HG03457 (cell line): ENCODE data around the gene KLRB1.
"Not testable (repeated sequence)": the region's sequence is repeated elsewhere in the genome, so short reads cannot be mapped to it uniquely, and the experiment has no call there.

ENCODE experiments used
- ATAC-seq: cut with Tn5 transposase; IDR thresholded peaks from one replicate; pipeline ENCODE4 v1.9.1; 2021; ENCODE audit warnings: moderate number of reproducible peaks; ENCODE audit not compliant: unreplicated experiment

Gene KLRB1

GRCh38 chr12:9625019-9625418, 17.3 kb upstream of the KLRB1 start:
- no peak for ATAC-seq

- ATAC-seq = no peak
Observed at GRCh38 chr12:9619411-9620179, 11.9 kb upstream of the KLRB1 start.

GRCh38 chr12:9618906-9619305, 11.2 kb upstream of the KLRB1 start:
- ATAC-seq = not testable (repeated sequence)

DNA sequence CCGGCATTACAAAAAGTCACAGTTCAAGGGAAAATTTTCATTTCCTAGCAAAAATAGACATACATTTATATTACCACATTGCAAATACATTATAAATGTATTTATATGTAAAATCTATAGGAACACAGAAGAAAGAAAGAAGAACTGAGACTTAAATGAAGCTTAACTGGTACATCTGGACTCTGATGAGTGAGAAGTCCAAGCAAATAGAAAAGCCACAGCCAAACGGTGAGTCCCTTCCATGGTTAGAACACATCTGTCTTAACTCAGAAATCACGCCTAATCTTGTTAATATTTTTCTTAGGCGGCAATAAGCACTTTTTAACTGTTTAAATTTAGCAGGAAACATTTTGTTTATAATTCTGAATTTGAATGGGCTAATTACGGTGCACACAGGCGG, 9.4 kb upstream of the KLRB1 start:
- no peak for ATAC-seq

GRCh38 chr12:9615420-9616136, 7.9 kb upstream of the KLRB1 start:
- ATAC-seq = no peak

DNA sequence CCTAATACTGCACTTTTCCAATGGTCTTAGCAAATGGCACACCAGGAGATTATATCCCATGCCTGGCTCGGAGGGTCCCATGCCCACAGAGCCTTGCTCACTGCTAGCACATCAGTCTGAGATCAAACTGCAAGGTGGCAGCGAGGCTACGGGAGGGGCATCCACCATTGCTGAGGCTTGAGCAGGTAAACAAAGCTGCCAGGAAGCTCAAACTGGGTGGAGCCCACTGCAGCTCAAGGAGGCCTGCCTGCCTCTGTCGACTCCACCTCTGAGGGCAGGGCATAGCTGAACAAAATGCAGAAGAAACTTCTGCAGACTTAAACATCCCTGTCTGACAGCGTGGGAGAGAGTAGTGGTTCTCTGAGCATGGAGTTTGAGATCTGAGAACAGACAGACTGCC, 2.9 kb upstream of the KLRB1 start:
- not testable (repeated sequence) for ATAC-seq

DNA sequence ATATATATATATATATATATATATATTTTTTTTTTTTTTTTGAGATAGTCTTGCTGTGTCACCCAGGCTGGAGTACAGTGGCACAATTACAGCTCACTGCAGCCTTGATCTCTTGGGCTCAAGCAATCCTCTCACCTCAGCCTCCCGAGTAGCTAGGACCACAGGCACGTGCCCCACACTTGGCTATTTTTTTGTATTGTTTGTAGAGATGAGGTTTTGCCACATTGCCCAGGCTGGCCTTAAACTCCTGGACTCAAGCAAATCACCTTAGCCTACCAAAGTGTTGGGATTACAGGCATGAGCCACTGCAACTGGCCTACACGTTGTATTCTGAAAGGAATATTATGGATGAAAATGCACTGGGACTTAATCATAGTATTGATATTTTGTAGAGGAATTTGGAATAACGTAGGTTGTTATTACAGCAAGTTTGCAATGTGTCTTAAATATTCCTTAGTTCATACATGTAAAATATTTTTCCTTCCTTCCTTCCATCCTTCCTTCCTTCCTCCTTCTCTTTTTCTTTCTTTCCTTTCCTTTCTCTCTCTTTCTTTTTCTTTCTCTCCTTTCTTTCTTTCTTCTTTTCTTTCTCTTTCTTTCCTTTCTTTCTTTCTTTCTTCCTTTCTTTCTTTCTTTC, 862 bp downstream of the KLRB1 start:
- ATAC-seq = no peak

- no peak for ATAC-seq
Observed at GRCh38 chr12:9606247-9606646, 1.5 kb downstream of the KLRB1 start.

DNA sequence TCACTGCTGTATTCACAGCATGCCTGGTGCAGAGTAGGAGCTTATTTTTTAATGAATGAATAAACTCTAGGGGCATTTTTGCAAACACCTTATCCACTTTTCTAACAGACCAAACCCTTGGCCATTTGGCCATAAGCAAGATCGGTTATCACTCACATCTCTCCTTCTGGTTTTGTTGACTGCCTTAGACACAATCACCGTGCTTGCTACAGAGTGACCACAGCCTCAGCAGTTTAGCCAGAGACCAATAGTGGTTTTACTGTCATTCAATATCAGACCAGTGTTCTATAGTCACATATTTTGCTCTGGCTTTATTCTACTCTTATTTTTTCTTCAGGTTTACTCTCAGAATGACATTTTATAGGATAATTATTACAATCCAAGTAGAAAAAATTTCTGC, 2.2 kb downstream of the KLRB1 start:
- ATAC-seq = no peak

DNA sequence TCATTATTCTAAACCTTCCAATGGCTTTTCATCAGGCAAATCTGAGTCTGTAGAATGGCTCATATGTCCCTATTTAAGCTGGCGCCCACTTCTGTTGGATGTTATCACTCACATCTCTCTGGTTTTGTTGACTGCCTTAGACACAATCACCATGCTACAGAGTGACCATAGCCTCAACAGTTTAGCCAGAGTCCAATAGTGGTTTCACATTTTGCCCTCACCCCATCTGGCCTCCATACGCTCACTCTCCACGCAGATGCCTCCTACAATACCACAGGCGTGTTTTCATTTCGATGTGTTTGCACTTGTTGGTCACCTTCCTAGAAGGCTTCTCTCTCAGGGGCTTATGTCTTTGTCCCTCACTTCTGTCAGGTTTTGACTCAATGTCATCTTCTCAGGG, 3.4 kb downstream of the KLRB1 start:
- ATAC-seq = no peak

GRCh38 chr12:9600426-9600825, 7.3 kb downstream of the KLRB1 start:
- not testable (repeated sequence) for ATAC-seq

DNA sequence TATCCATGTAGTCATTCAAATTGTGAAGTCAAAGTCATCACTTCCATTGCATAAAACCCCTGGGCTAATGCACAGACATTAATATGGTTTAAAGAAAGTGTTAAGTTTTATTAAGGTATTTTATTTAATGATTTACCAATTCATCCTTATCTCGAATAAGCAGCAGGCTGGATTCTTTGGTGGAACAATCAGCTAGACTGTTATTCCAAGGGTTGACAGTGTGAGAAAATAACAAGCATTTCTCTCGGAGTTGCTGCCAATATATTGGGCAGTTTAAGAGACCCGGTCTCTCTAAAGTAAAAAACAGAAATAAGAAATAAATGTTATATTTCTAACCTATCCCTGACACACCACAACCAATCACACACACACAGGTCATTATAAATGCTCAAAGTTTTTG, 9.4 kb downstream of the KLRB1 start:
- ATAC-seq = no peak

GRCh38 chr12:9597365-9597764, 10.4 kb downstream of the KLRB1 start:
- no peak for ATAC-seq

GRCh38 chr12:9590441-9590840, 17.3 kb downstream of the KLRB1 start:
- ATAC-seq = no peak

GRCh38 chr12:9588749-9589148, 19.0 kb downstream of the KLRB1 start:
- no peak for ATAC-seq

- ATAC-seq = no peak
Observed at GRCh38 chr12:9587987-9588600, 19.6 kb downstream of the KLRB1 start.

DNA sequence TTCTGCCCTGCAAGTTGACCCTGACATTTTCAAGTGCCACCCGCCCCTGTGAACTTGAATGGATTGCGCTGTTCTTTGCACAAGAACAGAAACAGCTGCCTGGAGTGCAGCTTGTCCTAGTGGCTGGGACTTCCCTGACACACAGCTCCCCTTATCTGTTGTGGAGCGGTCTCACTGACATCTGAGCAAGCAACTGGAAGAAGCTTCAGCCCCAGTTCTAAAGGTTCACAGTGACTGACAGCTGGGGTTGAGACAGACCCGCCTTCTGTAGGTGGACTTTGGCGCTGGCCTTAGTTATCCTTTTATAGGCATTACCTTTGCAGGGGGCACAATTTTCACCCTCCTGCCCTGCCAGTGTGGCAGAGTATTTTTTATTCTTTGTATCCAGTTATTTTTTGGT, 30.0 kb downstream of the KLRB1 start:
- not testable (repeated sequence) for ATAC-seq

DNA sequence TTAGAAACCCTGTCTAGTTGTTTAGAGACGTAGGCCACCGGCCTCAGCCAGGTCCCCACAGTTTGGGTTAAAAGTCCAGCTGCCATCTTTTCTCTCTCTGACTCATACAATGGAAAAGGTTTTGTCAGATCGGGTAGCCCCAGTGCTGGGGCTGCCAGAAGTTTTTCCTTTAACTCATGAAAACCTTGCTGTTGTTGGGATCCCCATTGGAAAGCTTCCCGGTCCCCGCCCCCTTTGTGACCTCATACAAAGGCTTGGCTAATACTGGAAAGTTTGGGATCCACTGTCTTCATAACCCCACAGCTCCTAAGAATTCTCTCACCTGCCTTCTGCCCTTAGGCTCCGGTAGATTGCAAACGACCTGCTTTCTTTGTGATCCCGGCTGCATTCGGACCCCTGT, 40.6 kb downstream of the KLRB1 start:
- not testable (repeated sequence) for ATAC-seq

DNA sequence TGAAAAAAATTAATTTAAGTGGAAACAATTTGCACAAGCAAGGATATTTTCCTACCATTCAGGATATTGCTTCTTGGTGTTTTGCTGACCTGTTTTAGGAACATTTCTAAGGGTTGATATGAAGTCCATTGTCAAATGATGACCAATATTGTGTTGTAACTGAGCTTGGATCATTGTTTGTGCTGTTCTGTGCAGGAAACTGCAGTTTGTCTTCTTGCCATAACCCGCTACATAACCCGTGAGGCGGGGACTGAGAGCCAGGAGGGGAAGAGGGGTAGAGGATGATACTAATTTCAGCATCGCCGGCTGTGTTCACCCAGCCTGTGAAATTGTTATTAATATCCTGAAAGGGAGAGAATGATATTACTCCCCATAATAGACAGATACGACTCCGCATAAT, 41.6 kb downstream of the KLRB1 start:
- not testable (repeated sequence) for ATAC-seq

- ATAC-seq = not testable (repeated sequence)
Observed at GRCh38 chr12:9564418-9564817, 43.3 kb downstream of the KLRB1 start.

- not testable (repeated sequence) for ATAC-seq
Observed at GRCh38 chr12:9562841-9563453, 44.8 kb downstream of the KLRB1 start.
